Spleen (tissue), 11 donors: ENCODE measurements around the gene C14orf180. TPM values are rescaled to one million over a fixed set of nuclear protein-coding genes. Genes with fewer than 3 reads are reported as not detected.
A peak's percentile ranks its signal among the peaks of the same experiment; 100 is the strongest.

Source experiments
- DNase-seq: peaks from one replicate; pipeline ENCODE4 v3.0.0-alpha.2; 2020
- H3K27ac ChIP-seq, 8 donors: fragments of 200-600 bp; sonication (generic) in 7 of 8; 1 replicate in 4 of 8; 2 replicates in 4 of 8; pipeline versions ENCODE4 v1.5.0 to v1.8.0; 2016 to 2021; ENCODE audit warnings: inconsistent platforms in 4 of 8, mild to moderate bottlenecking in 4 of 8, moderate library complexity in 1 of 8
- H3K27me3 ChIP-seq, 7 donors: fragments of 200-600 bp; sonication (generic) in 6 of 7; replicated peaks in 1 of 7; 1 replicate in 4 of 7; 2 replicates in 3 of 7; pipeline versions ENCODE4 v1.5.0 to v1.8.0; 2016 to 2021; ENCODE audit warnings: inconsistent platforms in 3 of 7, mild to moderate bottlenecking in 1 of 7
- H3K36me3 ChIP-seq, 6 donors: fragments of 200-600 bp; sonication (generic) in 5 of 6; 1 replicate in 4 of 6; 2 replicates in 2 of 6; pipeline versions ENCODE4 v1.5.0 to v1.8.0; 2016 to 2021; ENCODE audit warnings: inconsistent platforms in 2 of 6
- H3K4me1 ChIP-seq, 6 donors: fragments of 200-600 bp; sonication (generic) in 5 of 6; 1 replicate in 3 of 6; 2 replicates in 3 of 6; pipeline versions ENCODE4 v1.5.0 to v1.8.0; 2016 to 2021; ENCODE audit warnings: inconsistent platforms in 3 of 6
- H3K4me3 ChIP-seq, 8 donors: fragments of 200-600 bp; sonication (generic) in 7 of 8; 1 replicate in 4 of 8; 2 replicates in 4 of 8; pipeline versions ENCODE4 v1.5.0 to v1.8.0; 2016 to 2021; ENCODE audit warnings: inconsistent platforms in 4 of 8, mild to moderate bottlenecking in 4 of 8, moderate library complexity in 2 of 8
- H3K9me3 ChIP-seq, 8 donors: fragments of 200-600 bp; sonication (generic) in 7 of 8; 1 replicate in 4 of 8; 2 replicates in 4 of 8; pipeline versions ENCODE4 v1.5.0 to v1.8.0; 2016 to 2021; ENCODE audit warnings: inconsistent platforms in 4 of 8
- CTCF ChIP-seq, 11 experiments: fragments of 200-600 bp in 7 of 11; fragments of 450-650 bp in 4 of 11; sonication (generic) in 4 of 11; IDR thresholded peaks in 8 of 11; conservative IDR thresholded peaks in 3 of 11; 1 replicate in 7 of 11; 2 replicates in 4 of 11; pipeline versions ENCODE4 v1.4.0 to v1.8.0; 2016 to 2021; ENCODE audit warnings: antibody characterized with exemption in 11 of 11, inconsistent platforms in 4 of 11, mild to moderate bottlenecking in 1 of 11
- POLR2A ChIP-seq, 3 donors: fragments of 450-650 bp; IDR thresholded peaks; one replicate each; pipeline ENCODE4 v1.5.1; 2017; ENCODE audit warnings: antibody characterized with exemption in 3 of 3, mild to moderate bottlenecking in 1 of 3
- POLR2AphosphoS5 ChIP-seq, 3 donors: sonication (generic); formaldehyde crosslinking; IDR thresholded peaks; one replicate each; pipeline ENCODE4 v1.5.1; 2017; ENCODE audit warnings: antibody characterized with exemption in 3 of 3
- WGBS, 5 donors: extraction: QIAGEN DNeasy Blood & Tissue Kit in 3 of 5; methylation state at CpG; one replicate each; pipeline versions ENCODE4 v1.1.5 to v1.1.7; 2013 to 2018; 5-methylcytosine and 5-hydroxymethylcytosine counted together
- intact Hi-C: fragments of 100-400 bp; cut with DNase I; formaldehyde crosslinking; loops from one replicate; pipeline ENCODE4 v1.15.0; 2023; ENCODE audit warnings: low total_unique reads
- polyA plus RNA-seq, 3 donors: library from polyadenylated mRNA; stranded (reverse); fragments of 200-250 nt; gene quantifications; one replicate each; pipeline ENCODE4 v1.2.1, GENCODE V29; 2013
- total RNA-seq, 7 donors: library from RNA; depleted of rRNA in 3 of 7; stranded (reverse); fragments of >200 nt in 3 of 7; fragmentation: NEBNext Ultra II Directional in 4 of 7; extraction: Animal tissue kit (Norgen Biotek cat#: 25700) in 4 of 7; gene quantifications; one replicate each; pipeline versions ENCODE4 v1.1.0 to v1.2.1, GENCODE V29; 2016 to 2021
- donor health status: healthy with polysubstance abuse.
- donor health status: DM: no; HTN: no; CAD: no; lungs with moderate emphysema.
- donor health status: DM: no; HTN: no; CAD: no.
- donor health status: Bipolar disorder and iron deficiency.
- donor health status: healthy.
- donor health status: DM: no; HTN: no; CAD: no.
- donor health status: DM: yes; HTN: yes; CAD: no.

The C14orf180 gene
- total and polyA plus RNA-seq, 10 donors = 0.17 to 0.70 (median 0.28) TPM; not detected in 5

- Histone ChIP-seq H3K36me3 (no peaks in the 10 kb centered on the region), H3K27me3 (peaks cover 0 to 98% (median 40%) of the 10 kb centered on the region in 7 donors), H3K4me1 (peaks cover 0 to 8% (median 4%) of the 10 kb centered on the region in 6 donors), H3K4me3 (no peak within 1 kb of the TSS), H3K27ac (no peak within 1 kb of the TSS), H3K9me3 (no peaks in the 10 kb centered on the region)
- no peak for TF ChIP-seq CTCF (IDR thresholded peaks at IDR 0.05 in 8 of 11, conservative IDR thresholded peaks at IDR 0.05 in 3 of 11)
- TF ChIP-seq POLR2A (IDR thresholded peaks at IDR 0.05) = no peak
- no peak for TF ChIP-seq POLR2AphosphoS5 (IDR thresholded peaks at IDR 0.05)
- intact Hi-C loops = no loop called here
- peak; percentile 34 for DNase-seq
- 8 to 17% (median 10%) methylated on average over 40 to 91 of the region's 91 CpGs for WGBS, 5 donors
Measured at GRCh38 chr14:104604458-104605449, 25.2 kb downstream of the C14orf180 start, which contains the start of gene TMEM179. TMEM179 (minus strand) TSS chr14:104604772; CDS start chr14:104604741, 31 bp downstream.

GRCh38 chr14:104609666-104610065, 30.1 kb downstream of the C14orf180 start:
- Histone ChIP-seq H3K4me1 (no peaks in the 10 kb centered on the region), H3K36me3 (no peaks in the 10 kb centered on the region), H3K4me3 (no peak overlapping the region), H3K27me3 (peaks cover 0 to 72% (median 14%) of the 10 kb centered on the region in 7 donors), H3K9me3 (no peaks in the 10 kb centered on the region), H3K27ac (no peak overlapping the region)
- intact Hi-C loops = no loop called here
- TF ChIP-seq POLR2AphosphoS5 (IDR thresholded peaks at IDR 0.05) (no peak), POLR2A (IDR thresholded peaks at IDR 0.05) (no peak), CTCF (IDR thresholded peaks at IDR 0.05 in 8 of 11, conservative IDR thresholded peaks at IDR 0.05 in 3 of 11) (no peak)
- peak; percentile 53 for DNase-seq
- WGBS, 5 donors = 80 to 91% (median 86%) methylated on average over 7 of the region's 7 CpGs

GRCh38 chr14:104610749-104611310, 31.3 kb downstream of the C14orf180 start:
- intact Hi-C loops = no loop called here
- Histone ChIP-seq H3K4me3 (no peak overlapping the region), H3K9me3 (no peaks in the 10 kb centered on the region), H3K27ac (no peak overlapping the region), H3K27me3 (peaks cover 0 to 60% (median 3%) of the 10 kb centered on the region in 7 donors), H3K4me1 (no peaks in the 10 kb centered on the region), H3K36me3 (no peaks in the 10 kb centered on the region)
- no peak for DNase-seq
- 59 to 79% (median 67%) methylated on average over 4 of the region's 4 CpGs for WGBS, 5 donors
- TF ChIP-seq POLR2A (IDR thresholded peaks at IDR 0.05) (no peak), POLR2AphosphoS5 (IDR thresholded peaks at IDR 0.05) (no peak), CTCF (IDR thresholded peaks at IDR 0.05 in 8 of 11, conservative IDR thresholded peaks at IDR 0.05 in 3 of 11) (no peak)

GRCh38 chr14:104611881-104612280, 32.3 kb downstream of the C14orf180 start:
- WGBS, 5 donors = 61 to 72% (median 70%) methylated on average over 8 of the region's 8 CpGs
- Histone ChIP-seq H3K9me3 (no peaks in the 10 kb centered on the region), H3K36me3 (no peaks in the 10 kb centered on the region), H3K4me1 (no peaks in the 10 kb centered on the region), H3K27me3 (peaks cover 0 to 56% (median under 1%) of the 10 kb centered on the region in 7 donors), H3K27ac (no peak overlapping the region), H3K4me3 (no peak overlapping the region)
- no peak for TF ChIP-seq CTCF (IDR thresholded peaks at IDR 0.05 in 8 of 11, conservative IDR thresholded peaks at IDR 0.05 in 3 of 11)
- no peak for TF ChIP-seq POLR2AphosphoS5 (IDR thresholded peaks at IDR 0.05)
- intact Hi-C loops = no loop called here
- DNase-seq = no peak
